Stimulated activated memory B cell treated with anti-CD40 and anti-IgM and Interleukin-4, amounts not matched to agents 10 μg/mL and 1 μg/mL and 100 μg/mL, for 72 hours (primary cell): ENCODE measurements around the gene SUB1.
"Not testable (repeated sequence)": the region's sequence is repeated elsewhere in the genome, so short reads cannot be mapped to it uniquely, and the experiment has no call there.

ENCODE experiments used
- ATAC-seq: fragments of 150-1000 bp; cut with Tn5 transposase; 2 replicates; pipeline ENCODE4 v1.10.0; 2021
- H3K27ac Mint-ChIP-seq: one replicate; pipeline ENCODE4 v1.8.0; 2022; ENCODE audit warnings: mild to moderate bottlenecking, mixed read lengths
- H3K27me3 Mint-ChIP-seq: one replicate; pipeline ENCODE4 v1.8.0; 2022; ENCODE audit warnings: mixed read lengths
- H3K36me3 Mint-ChIP-seq: one replicate; pipeline ENCODE4 v1.8.0; 2022; ENCODE audit warnings: mixed read lengths
- H3K4me1 Mint-ChIP-seq: one replicate; pipeline ENCODE4 v1.8.0; 2022; ENCODE audit warnings: mixed read lengths
- H3K4me3 Mint-ChIP-seq: one replicate; pipeline ENCODE4 v1.8.0; 2022; ENCODE audit warnings: mild to moderate bottlenecking, moderate library complexity, mixed read lengths
- H3K9me3 Mint-ChIP-seq: one replicate; pipeline ENCODE4 v1.8.0; 2022; ENCODE audit warnings: mixed read lengths

SUB1 gene

DNA sequence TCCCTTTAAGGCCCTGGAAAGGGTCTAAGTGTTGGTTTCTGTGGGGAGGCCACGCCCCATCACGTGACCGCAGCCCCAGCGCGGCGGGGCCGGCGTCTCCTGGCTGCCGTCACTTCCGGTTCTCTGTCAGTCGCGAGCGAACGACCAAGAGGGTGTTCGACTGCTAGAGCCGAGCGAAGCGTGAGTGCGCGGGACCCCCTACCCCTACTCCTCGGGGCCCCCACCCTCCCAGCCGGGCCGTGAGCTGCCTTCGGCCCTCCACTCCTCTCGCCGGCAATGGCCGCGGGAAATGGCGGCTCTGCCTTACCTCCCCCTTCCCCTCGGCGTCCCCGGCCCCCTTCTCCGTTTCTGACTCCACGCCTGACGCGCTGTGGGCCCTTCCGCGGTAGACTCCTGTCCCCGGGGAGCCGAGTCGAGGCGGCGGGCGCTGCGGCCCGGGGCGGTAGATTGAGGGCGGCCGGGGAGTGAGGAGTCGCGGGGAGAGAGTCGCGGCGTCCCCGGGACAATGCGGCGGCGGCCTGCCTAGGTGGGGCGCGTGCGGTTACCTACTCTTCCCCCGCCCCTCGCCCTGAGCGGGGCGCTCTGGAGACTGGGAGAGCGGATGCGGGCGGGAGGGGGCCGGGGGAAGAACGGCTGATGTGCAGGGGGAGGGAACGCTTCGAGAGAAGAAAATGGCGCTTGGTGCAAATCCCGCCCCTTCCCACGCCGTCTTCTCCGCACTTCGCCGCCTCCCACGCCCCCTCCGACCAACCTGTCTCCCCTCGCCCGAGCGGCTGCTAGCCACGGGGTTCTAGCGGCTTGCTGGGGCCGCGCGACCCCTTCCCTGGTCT lies at the start of gene SUB1:
Gene SUB1, plus strand, starts transcription at position 112 of the 830 bp plus-strand sequence. CDS start 2,956 bp downstream, outside the sequence.
- Mint-ChIP-seq H3K27ac (peak within 1 kb of the TSS; percentile 94), H3K27me3 (no peaks in the 10 kb centered on the region), H3K4me1 (peaks cover 73% of the 10 kb centered on the region), H3K4me3 (peak within 1 kb of the TSS; percentile 85), H3K36me3 (peaks cover 21% of the 10 kb centered on the region), H3K9me3 (no peaks in the 10 kb centered on the region)
- ATAC-seq: peak; percentile 81

DNA sequence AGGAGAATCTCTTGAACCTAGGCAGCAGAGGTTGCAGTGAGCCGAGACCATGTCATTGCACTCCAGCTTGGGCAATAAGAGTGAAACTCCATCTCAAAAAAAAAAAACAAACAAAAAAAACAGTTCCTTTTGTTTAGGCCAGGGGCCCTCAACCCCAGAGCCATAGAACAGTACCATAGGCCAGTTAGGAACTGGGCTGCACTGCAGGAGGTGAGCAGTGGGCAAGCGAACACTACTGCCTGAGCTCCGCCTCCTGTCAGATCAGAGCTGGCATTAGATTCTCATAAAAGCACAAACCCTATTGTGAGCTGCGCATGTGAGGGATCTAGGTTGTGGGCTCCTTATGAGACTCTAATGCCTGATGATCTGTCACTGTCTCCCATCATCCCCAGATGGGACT lies 49.1 kb upstream of the SUB1 start:
- no peaks in the 10 kb centered on the region for H3K9me3 Mint-ChIP-seq
- H3K4me1 Mint-ChIP-seq: peaks cover 78% of the 10 kb centered on the region
- no peak for ATAC-seq
- peak overlapping the region; percentile 43 for H3K27ac Mint-ChIP-seq
- H3K36me3 Mint-ChIP-seq: no peaks in the 10 kb centered on the region
- no peaks in the 10 kb centered on the region for H3K27me3 Mint-ChIP-seq
- H3K4me3 Mint-ChIP-seq: no peak overlapping the region

DNA sequence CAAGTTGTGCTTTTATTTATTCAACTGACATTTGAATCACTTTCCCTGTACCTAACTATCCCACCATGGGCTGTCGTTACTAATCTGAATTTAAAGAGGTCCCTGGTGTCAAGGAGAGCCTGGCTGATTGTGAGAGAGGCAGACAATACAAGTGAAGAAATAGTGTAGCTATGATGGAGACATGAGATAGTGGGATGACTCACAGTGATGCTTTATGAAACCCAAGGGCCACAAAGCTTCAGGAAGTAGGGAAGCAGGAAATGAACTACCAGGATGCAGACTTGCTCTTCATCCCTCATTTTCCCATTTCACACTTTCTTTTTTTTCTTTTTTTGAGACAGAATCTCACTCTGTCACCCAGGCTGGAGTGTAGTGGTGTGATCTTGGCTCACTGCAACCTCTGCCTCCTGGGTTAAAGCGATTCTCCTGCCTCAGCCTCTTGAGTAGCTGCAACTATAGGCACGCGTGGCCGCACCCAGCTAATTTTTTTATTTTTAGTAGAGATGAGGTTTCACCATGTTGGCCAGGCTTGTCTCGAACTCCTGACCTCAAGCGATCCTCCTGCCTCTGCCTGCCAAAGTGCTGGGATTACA lies 47.8 kb upstream of the SUB1 start:
- not testable (repeated sequence) for ATAC-seq
- peak overlapping the region; percentile 2 for H3K4me3 Mint-ChIP-seq
- peaks cover 75% of the 10 kb centered on the region for H3K4me1 Mint-ChIP-seq

GRCh38 chr5:32538031-32538547 lies 47.3 kb upstream of the SUB1 start:
- H3K9me3 Mint-ChIP-seq: no peaks in the 10 kb centered on the region
- no peaks in the 10 kb centered on the region for H3K27me3 Mint-ChIP-seq
- peak overlapping the region; percentile 79 for H3K27ac Mint-ChIP-seq
- H3K36me3 Mint-ChIP-seq: peaks cover 7% of the 10 kb centered on the region
- peak overlapping the region; percentile 2 for H3K4me3 Mint-ChIP-seq
- peaks cover 75% of the 10 kb centered on the region for H3K4me1 Mint-ChIP-seq
- ATAC-seq: peak; percentile 96

More for the DNA sequence above, 47.8 kb upstream of the SUB1 start:
- H3K27me3 Mint-ChIP-seq, H3K9me3 Mint-ChIP-seq, H3K36me3 Mint-ChIP-seq: not testable (repeated sequence)
- peak overlapping the region; percentile 79 for H3K27ac Mint-ChIP-seq

GRCh38 chr5:32539981-32540845 lies 45.1 kb upstream of the SUB1 start:
- ATAC-seq: peak; percentile 67
- Mint-ChIP-seq H3K9me3 (no peaks in the 10 kb centered on the region), H3K36me3 (peaks cover 7% of the 10 kb centered on the region), H3K27me3 (no peaks in the 10 kb centered on the region), H3K4me1 (peaks cover 72% of the 10 kb centered on the region), H3K27ac (peak overlapping the region; percentile 76), H3K4me3 (peak overlapping the region; percentile 32)

DNA sequence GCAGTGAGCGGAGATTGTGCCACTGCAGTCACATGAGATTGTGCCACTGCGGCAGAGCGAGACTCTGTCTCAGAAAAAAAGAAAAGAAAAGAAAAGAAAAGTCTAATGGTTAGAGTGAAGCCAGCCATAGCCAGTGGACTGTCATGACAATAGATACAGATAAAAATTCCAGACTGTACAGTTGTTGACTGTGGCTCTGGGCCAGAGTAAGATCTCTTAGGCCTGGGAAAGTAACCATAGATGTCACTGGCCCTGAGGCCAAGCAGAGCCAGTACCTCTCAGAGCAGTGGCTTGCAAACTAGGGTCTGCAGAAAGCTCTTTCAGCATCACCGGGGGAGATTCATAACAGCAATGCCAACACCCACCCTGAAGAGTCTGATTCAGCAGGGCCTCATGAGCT lies 44.1 kb upstream of the SUB1 start:
- Mint-ChIP-seq H3K27ac (peak overlapping the region; percentile 76), H3K4me1 (peaks cover 61% of the 10 kb centered on the region), H3K27me3 (no peaks in the 10 kb centered on the region), H3K36me3 (peaks cover 7% of the 10 kb centered on the region), H3K9me3 (no peaks in the 10 kb centered on the region), H3K4me3 (peak overlapping the region; percentile 18)
- ATAC-seq: no peak

DNA sequence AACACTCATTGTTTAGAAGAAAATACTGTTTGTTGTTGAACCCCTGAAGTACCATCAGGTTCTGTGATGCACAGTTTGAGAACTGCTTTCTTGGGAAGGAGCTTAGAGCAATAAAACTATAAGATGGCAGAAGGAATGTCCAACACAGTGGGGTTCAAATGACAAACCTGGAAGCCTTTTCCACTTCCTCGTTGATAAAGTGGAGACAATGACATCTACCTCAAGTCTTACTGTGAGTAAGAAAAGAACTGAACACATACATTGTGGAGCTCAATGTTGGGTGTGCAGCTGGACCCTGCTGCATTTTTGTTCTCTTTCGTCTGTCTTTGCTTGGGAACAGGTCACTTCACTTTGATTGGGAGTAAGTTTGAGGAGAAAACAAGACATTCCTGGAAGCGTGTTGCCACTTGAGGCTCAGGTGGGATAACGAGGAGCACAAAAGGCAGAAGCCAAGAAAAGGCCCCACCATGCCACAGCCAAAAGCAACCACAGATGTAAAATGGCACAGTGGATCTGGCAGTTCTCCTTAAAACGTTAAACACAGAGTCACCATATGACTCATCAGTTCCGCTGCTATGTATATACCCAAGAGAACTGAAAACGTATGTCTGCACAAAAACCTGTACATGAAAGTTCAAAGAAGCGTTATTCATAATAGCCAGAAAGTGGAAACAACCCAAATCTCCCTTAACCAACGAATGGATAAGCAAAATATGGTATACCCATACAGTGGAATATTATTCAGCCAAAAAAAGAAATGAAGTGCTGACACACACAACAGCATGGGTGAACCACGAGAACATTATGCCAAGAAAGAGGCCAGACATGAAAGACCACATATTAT lies 42.9 kb upstream of the SUB1 start:
- peaks cover 52% of the 10 kb centered on the region for H3K4me1 Mint-ChIP-seq
- no peaks in the 10 kb centered on the region for H3K9me3 Mint-ChIP-seq
- peak overlapping the region; percentile 82 for H3K27ac Mint-ChIP-seq
- peak overlapping the region; percentile 7 for H3K4me3 Mint-ChIP-seq
- peaks cover 7% of the 10 kb centered on the region for H3K36me3 Mint-ChIP-seq
- no peaks in the 10 kb centered on the region for H3K27me3 Mint-ChIP-seq
- ATAC-seq: peak; percentile 62

GRCh38 chr5:32543291-32543690 lies 42.1 kb upstream of the SUB1 start:
- Mint-ChIP-seq H3K36me3 (peaks cover 7% of the 10 kb centered on the region), H3K9me3 (no peaks in the 10 kb centered on the region), H3K4me1 (peaks cover 43% of the 10 kb centered on the region), H3K27ac (no peak overlapping the region), H3K27me3 (no peaks in the 10 kb centered on the region), H3K4me3 (no peak overlapping the region)
- ATAC-seq: no peak

DNA sequence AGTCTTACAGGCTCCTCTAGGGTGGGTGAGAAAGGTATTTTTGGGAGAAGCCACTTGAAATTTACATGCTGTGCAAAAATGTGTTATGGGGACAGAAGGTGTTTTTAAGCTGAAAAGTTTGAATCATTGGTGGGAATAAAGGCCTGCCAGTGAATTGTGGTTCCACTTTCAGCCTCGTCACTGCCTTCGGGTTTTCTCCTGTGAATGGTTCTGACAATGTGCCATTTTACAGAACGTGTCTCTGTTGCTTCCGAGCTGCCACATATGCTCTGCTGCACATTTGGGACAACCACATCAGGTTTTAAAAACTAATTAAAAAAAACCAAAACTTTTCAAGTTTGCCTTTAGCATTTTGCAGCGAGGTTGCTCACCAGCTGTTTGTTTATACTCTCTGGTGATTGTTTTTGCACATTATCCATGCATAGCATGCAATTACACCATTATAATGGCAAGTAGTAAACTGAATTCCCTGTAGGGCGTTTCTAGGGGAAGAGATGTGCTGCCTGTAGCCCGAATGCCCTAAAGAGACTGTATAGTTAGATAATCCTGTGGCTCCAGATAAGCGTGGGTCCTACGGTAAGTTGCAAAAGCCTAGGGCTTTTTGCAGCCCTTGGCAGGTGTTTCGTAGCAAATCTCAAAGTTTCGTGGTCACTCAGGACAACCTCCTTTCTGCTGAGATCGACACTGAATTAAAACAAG lies 40.1 kb upstream of the SUB1 start:
- H3K27me3 Mint-ChIP-seq: no peaks in the 10 kb centered on the region
- no peak overlapping the region for H3K4me3 Mint-ChIP-seq
- peaks cover 7% of the 10 kb centered on the region for H3K36me3 Mint-ChIP-seq
- ATAC-seq: no peak
- H3K27ac Mint-ChIP-seq: no peak overlapping the region
- no peaks in the 10 kb centered on the region for H3K9me3 Mint-ChIP-seq
- H3K4me1 Mint-ChIP-seq: peaks cover 25% of the 10 kb centered on the region

DNA sequence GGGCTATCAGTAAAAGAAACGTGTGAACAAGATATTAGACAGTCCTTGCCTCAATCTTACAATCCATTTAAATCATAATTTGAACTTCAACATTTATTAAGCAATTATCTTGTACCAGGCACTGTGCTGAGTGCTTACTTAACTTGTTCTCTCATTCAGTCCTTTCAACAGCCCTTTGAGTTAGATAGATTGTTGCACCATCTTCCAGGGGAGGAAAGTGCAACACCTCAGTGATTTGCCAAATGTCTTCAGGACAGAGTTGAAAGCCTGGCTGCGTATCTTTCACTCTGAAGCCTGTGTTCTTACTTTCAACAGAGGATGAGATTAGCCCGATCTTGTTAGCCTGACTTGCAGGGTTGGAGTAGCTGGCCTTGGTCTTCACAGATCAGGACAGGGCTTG lies 34.2 kb upstream of the SUB1 start:
- no peak for ATAC-seq
- Mint-ChIP-seq H3K9me3 (no peaks in the 10 kb centered on the region), H3K27ac (no peak overlapping the region), H3K36me3 (no peaks in the 10 kb centered on the region), H3K4me1 (peaks cover 16% of the 10 kb centered on the region), H3K4me3 (no peak overlapping the region), H3K27me3 (no peaks in the 10 kb centered on the region)

DNA sequence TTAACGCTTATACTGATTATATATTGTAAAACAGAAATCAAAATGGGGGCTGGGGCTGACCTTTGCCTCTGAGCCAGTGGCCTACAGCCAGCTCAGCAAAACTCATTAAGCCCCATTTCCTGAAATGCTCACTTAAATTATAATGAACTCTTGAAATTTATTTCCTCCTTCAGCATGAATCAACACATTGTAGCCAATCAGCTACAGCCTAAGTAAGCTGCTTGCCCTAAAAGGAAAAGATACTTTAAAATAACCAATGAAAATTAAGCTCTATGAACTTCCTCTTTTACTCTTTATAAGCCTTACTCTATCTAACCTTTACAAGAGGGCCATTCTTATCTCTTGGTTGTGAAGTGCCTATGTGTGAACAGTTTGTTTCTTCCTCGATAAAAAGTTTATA lies 33.5 kb upstream of the SUB1 start:
- no peaks in the 10 kb centered on the region for H3K27me3 Mint-ChIP-seq
- no peak overlapping the region for H3K27ac Mint-ChIP-seq
- no peaks in the 10 kb centered on the region for H3K36me3 Mint-ChIP-seq
- H3K4me1 Mint-ChIP-seq: peaks cover 16% of the 10 kb centered on the region
- no peak for ATAC-seq
- no peaks in the 10 kb centered on the region for H3K9me3 Mint-ChIP-seq
- H3K4me3 Mint-ChIP-seq: no peak overlapping the region

DNA sequence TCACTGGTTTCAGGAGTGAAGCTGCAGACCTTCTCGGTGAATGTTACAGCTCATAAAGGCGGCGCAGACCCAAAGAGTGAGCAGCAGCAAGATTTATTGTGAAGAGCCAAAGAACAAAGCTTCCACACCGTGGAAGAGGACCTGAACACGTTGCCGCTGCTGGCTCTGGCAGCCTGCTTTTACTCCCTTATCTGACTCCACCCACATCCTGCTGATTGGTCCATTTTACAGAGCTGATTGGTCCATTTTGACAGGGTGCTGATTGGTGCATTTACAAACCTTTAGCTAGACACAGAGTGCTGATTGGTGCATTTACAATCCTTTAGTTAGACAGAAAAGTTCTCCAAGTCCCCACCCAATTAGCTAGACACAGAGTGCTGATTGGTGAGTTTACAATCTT lies 32.9 kb upstream of the SUB1 start:
- peaks cover 16% of the 10 kb centered on the region for H3K4me1 Mint-ChIP-seq
- not testable (repeated sequence) for H3K9me3 Mint-ChIP-seq, H3K36me3 Mint-ChIP-seq, H3K27ac Mint-ChIP-seq, ATAC-seq, H3K27me3 Mint-ChIP-seq, H3K4me3 Mint-ChIP-seq

GRCh38 chr5:32552936-32553335 lies 32.4 kb upstream of the SUB1 start:
- Mint-ChIP-seq H3K4me1 (peaks cover 16% of the 10 kb centered on the region), H3K27ac (no peak overlapping the region), H3K27me3 (no peaks in the 10 kb centered on the region), H3K9me3 (no peaks in the 10 kb centered on the region), H3K36me3 (no peaks in the 10 kb centered on the region), H3K4me3 (no peak overlapping the region)
- ATAC-seq: no peak

DNA sequence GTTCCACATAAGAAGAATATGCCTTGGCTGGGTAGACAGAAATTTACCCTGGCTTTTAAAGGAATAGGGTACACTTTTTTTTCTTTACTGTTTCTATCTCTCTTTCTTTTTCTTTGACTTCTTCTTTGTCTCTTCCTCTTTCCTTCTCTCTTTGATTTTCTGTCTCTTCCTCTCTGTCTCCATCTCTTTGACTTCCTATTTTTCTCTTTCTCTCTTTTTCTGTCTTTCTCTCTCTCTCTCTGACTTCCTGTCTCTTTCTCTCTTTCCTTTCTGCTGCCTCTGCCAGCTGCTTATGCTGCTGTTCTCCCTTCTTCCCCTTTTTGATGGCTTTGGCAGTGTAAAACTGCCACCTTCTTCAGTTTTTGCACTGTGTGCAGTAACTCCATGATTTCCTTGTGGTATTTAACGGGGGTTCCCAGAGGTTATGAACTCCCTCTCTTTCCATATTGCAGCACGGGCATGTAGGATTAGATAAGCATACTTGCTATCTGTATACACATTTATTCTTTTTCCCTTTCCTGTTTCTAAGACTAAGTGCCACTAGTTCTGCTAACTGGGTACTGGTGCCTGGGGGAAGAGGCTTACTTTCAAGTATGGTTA lies 31.1 kb upstream of the SUB1 start:
- Mint-ChIP-seq H3K4me3 (peak overlapping the region; percentile 0), H3K4me1 (peaks cover 22% of the 10 kb centered on the region), H3K27ac (peak overlapping the region; percentile 46)
- ATAC-seq, H3K9me3 Mint-ChIP-seq, H3K27me3 Mint-ChIP-seq, H3K36me3 Mint-ChIP-seq: not testable (repeated sequence)
